ENCODE measurements around the gene MPPED1. TPM values are rescaled to one million over a fixed set of nuclear protein-coding genes. Genes with fewer than 3 reads are reported as not detected.

The MPPED1 gene
- total and polyA plus RNA-seq, 2 experiments from 2014 or later: 0.30 to 0.97 TPM

GRCh38 chr22:43550672-43551071 lies 138.9 kb downstream of the MPPED1 start:
- DNase-seq (ENCODE audit: low spot score): no peak
- H3K79me2 ChIP-seq: no peaks in the 10 kb centered on the region

GRCh38 chr22:43553451-43554258 lies 141.8 kb downstream of the MPPED1 start:
- TF ChIP-seq CTCF (IDR thresholded peaks at IDR 0.05; ENCODE audit: poor library complexity) (no peak), EZH2phosphoT487 (IDR thresholded peaks at IDR 0.05; ENCODE audit: low read depth, severe bottlenecking, unreplicated experiment) (no peak)
- 94% methylated on average over 16 of the region's 16 CpGs for WGBS (ENCODE audit: low lambda C conversion rate, missing lambda C conversion rate)
- no peak overlapping the region for H2AFZ ChIP-seq
- no peaks in the 10 kb centered on the region for H3K9me3 ChIP-seq (ENCODE audit: low read depth)
- no peak overlapping the region for H3K4me2 ChIP-seq
- no peaks in the 10 kb centered on the region for H3K27me3 ChIP-seq
- DNase-seq (ENCODE audit: low spot score): no peak
- H3K9me2 ChIP-seq (replicated peaks; ENCODE audit: insufficient read depth): no peaks in the 10 kb centered on the region
- H3K4me1 ChIP-seq (ENCODE audit: insufficient read depth): no peaks in the 10 kb centered on the region
- no peaks in the 10 kb centered on the region for H3K79me2 ChIP-seq
- no peaks in the 10 kb centered on the region for H3K36me3 ChIP-seq (replicated peaks; ENCODE audit: insufficient read depth, low read depth)
- H3K4me3 ChIP-seq: no peak overlapping the region
- H3K27ac ChIP-seq: no peak overlapping the region
- no peaks in the 10 kb centered on the region for H4K20me1 ChIP-seq (ENCODE audit: insufficient read depth, poor library complexity, severe bottlenecking)

More at GRCh38 chr22:43550672-43551071, 138.9 kb downstream of the MPPED1 start:
- no peak overlapping the region for H3K27ac ChIP-seq
- no peaks in the 10 kb centered on the region for H3K36me3 ChIP-seq (replicated peaks; ENCODE audit: insufficient read depth, low read depth)
- 67% methylated on average over 6 of the region's 6 CpGs for WGBS (ENCODE audit: low lambda C conversion rate, missing lambda C conversion rate)
- no peaks in the 10 kb centered on the region for H3K27me3 ChIP-seq
- H2AFZ ChIP-seq: no peak overlapping the region
- no peaks in the 10 kb centered on the region for H3K9me2 ChIP-seq (replicated peaks; ENCODE audit: insufficient read depth)
- H3K4me3 ChIP-seq: no peak overlapping the region
- no peaks in the 10 kb centered on the region for H3K4me1 ChIP-seq (ENCODE audit: insufficient read depth)
- TF ChIP-seq EZH2phosphoT487 (IDR thresholded peaks at IDR 0.05; ENCODE audit: low read depth, severe bottlenecking, unreplicated experiment): no peak
- no peak for TF ChIP-seq CTCF (IDR thresholded peaks at IDR 0.05; ENCODE audit: poor library complexity)
- TF ChIP-seq EZH2 (IDR thresholded peaks at IDR 0.05; ENCODE audit: borderline replicate concordance): no peak
- no peak overlapping the region for H3K4me2 ChIP-seq
- no peaks in the 10 kb centered on the region for H4K20me1 ChIP-seq (ENCODE audit: insufficient read depth, poor library complexity, severe bottlenecking)
- H3K9me3 ChIP-seq (ENCODE audit: low read depth): no peaks in the 10 kb centered on the region

GRCh38 chr22:43554259-43554636 lies 142.4 kb downstream of the MPPED1 start:
- Histone ChIP-seq H3K36me3 (replicated peaks; ENCODE audit: insufficient read depth, low read depth) (no peaks in the 10 kb centered on the region), H3K9me3 (ENCODE audit: low read depth) (no peaks in the 10 kb centered on the region), H3K79me2 (no peaks in the 10 kb centered on the region), H3K27me3 (no peaks in the 10 kb centered on the region), H3K4me1 (ENCODE audit: insufficient read depth) (no peaks in the 10 kb centered on the region), H2AFZ (no peak overlapping the region), H4K20me1 (ENCODE audit: insufficient read depth, poor library complexity, severe bottlenecking) (no peaks in the 10 kb centered on the region), H3K9me2 (replicated peaks; ENCODE audit: insufficient read depth) (no peaks in the 10 kb centered on the region), H3K4me3 (no peak overlapping the region), H3K27ac (no peak overlapping the region), H3K4me2 (no peak overlapping the region)
- DNase-seq (ENCODE audit: low spot score): no peak
- WGBS (ENCODE audit: low lambda C conversion rate, missing lambda C conversion rate): 89% methylated on average over 6 of the region's 6 CpGs
- no peak for TF ChIP-seq EZH2 (IDR thresholded peaks at IDR 0.05; ENCODE audit: borderline replicate concordance)
- TF ChIP-seq CTCF (IDR thresholded peaks at IDR 0.05; ENCODE audit: poor library complexity): no peak
- no peak for TF ChIP-seq EZH2phosphoT487 (IDR thresholded peaks at IDR 0.05; ENCODE audit: low read depth, severe bottlenecking, unreplicated experiment)

Measured in hepatocyte (in vitro differentiated cells).